HG03558 (cell line): ENCODE results near the gene CYP4F8.
"Not testable (repeated sequence)": the region's sequence is repeated elsewhere in the genome, so short reads cannot be mapped to it uniquely, and the experiment has no call there.

ENCODE experiments used
- ATAC-seq: cut with Tn5 transposase; IDR thresholded peaks from one replicate; pipeline ENCODE4 v1.9.1; 2021; ENCODE audit warnings: moderate number of reproducible peaks; ENCODE audit not compliant: unreplicated experiment; ENCODE audit errors: extremely low read depth

The CYP4F8 gene

DNA sequence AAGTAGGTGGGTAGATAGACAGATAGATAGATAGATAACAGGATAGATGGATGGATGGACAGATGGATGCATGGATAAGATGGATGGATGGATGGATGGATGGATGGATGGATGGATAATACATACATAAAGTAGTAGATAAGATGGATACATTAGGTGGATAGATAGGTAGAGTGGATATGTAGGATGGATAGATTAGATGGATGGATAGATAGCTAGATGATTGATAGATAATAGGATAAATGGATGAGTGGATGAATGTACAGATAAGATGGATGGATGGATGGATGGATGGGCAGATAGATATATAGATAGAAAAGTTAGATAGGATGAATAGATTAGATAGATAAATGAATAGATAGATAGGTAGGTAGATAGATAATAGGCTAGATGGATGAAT is 27.8 kb downstream of the CYP4F8 start:
- no peak for ATAC-seq

DNA sequence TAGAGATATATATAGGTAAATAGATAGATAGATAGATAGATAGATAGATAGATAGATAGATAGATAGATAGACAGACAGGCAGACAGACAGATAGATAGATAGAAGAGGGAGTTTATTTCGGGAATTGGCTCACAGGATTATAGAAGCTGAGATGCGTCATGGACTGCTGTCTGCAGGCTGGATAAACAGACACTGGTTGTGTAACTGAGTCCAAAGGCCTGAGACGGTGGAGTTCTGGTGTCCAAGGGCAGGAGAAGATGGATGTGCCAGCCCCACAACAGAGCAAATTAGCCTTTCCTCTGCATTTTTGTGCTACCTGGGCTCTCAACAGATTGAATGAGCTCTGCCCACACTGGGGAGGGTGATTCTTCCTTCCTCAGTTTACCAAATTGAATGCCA is 28.4 kb downstream of the CYP4F8 start:
- ATAC-seq = no peak

DNA sequence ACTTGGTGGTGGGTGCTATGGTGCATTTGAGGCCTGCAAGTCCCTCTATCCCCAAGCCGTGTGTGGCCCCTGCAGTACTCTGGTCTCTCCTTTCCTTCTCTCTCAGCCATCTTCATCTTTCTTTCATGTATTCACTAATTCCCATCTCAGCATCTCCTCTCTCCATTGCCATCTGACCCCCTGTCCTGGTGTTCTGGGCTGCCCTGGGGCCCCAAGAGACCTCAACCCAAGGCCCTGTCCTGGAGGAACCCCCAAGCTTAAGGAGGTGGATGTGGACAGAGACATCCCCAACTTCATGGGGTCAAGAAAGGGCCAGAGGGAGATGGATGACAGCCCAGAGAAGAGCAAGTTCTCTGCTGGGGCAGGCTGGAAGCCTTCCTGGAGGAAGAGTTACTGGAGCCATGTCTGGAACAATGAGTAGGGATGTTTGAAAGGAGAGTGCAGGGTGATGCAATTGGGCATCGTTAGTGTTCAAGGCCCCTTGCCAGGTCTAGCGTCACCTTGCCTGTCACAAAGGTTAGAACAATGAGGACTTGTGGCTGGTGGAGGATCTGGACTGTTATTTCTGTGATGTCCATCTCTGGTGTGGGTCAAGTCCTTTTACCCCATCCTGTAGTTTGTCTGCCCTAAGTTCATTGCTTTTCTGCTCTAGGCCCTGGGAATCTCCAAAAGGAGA is 29.2 kb downstream of the CYP4F8 start:
- ATAC-seq = no peak

DNA sequence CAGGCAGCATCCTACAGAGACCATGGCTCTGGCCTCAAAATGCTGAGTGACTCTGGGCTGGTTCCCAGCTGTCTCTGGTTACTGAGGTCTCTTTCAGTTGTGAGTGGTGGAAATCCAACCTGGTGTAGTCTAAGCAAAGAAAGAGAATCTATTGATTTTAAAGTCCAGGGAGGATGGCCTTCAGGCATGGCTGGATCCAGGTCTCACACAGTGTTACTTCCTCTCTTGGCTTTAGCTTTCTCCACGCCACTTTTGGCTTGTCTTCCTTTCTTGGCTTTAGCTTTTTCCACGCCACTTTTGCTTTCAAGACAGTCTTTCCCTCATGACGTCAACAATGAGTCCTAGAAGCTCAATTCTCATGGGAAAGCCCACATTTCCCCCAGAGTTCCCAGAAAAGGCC is 29.8 kb downstream of the CYP4F8 start:
- no peak for ATAC-seq

DNA sequence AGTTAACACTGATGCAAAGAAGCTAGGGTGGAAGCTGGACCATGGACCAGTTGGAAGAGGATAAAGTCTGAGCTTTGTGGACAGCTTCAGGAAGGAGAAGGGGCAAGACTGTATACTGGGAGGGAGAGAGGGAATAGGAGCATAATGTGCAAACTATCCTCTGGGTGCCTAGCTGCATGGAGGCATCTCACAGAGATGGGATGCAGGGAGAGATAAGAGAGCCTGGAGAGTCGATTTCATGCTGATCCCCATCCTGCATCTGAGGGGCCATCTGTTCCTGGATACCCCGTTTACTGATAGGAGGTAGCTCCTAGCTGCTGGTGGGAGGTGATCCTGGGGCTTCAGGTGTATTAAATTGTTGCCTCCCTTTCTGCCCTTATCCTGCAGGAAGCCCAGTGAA is 34.5 kb downstream of the CYP4F8 start:
- ATAC-seq = no peak

DNA sequence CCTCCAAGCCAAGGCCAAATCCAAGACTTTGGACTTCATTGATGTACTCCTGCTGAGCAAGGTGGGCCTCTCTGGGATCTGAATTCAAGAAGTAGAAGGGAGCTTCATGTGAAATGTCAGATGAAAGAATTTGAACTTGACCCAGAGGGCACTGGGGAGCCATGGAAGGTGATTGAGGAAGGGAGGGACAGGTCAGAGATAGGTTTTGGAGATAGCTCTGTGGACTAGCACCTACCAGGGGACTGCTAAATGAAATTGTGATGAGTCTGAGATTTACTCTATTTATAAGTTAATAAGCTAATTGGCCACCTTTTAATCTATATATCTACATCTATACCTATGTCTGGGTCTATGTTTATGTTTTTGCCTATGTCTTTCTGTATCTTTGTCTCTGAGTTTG is 35.1 kb downstream of the CYP4F8 start:
- not testable (repeated sequence) for ATAC-seq

DNA sequence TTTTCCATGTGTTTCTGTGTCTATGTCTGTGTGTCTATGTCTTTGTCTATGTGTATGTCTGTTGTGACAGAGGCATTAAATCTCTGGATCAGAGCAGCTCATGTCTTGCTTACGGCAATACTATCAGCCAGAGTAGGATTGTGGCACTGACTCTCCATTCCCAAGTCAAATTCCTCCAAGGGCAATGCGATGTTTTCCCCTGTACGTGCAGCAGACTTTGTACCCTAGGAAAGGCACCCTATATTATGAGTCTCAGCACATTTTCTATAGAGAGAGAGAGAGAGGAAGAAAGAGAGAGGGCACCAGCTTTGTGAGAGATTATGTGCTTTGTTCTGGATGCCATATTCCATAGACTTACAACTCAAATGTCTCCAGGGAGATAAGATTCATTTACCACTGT is 36.8 kb downstream of the CYP4F8 start:
- no peak for ATAC-seq

DNA sequence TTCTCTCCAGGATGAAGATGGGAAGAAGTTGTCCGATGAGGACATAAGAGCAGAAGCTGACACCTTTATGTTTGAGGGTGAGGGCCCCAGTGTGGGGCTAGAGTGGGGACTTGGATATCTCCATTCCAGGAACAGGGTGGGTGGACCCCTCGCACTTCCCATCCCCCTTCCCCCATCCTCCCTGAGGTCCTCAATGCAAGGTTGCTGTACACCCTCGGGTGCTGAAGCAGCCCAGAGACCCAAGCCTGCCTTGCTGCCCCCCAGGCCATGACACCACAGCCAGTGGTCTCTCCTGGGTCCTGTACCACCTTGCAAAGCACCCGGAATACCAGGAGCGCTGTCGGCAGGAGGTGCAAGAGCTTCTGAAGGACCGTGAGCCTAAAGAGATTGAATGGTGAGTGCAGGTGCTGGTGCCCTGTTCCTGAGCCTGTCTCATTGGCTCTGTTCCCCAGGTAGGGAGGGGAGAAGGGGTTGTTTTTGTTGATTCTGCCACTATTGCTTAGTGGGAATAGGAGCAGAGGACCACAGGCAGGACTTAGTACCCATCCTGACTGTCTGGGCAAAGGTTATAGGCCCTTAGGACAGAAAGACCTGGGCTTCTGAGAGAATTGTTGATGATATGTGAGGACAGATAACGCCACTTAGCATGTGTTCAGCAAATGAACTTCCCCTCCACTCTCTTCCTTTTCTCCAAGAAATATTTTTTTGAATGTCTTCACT is 37.7 kb downstream of the CYP4F8 start:
- no peak for ATAC-seq

DNA sequence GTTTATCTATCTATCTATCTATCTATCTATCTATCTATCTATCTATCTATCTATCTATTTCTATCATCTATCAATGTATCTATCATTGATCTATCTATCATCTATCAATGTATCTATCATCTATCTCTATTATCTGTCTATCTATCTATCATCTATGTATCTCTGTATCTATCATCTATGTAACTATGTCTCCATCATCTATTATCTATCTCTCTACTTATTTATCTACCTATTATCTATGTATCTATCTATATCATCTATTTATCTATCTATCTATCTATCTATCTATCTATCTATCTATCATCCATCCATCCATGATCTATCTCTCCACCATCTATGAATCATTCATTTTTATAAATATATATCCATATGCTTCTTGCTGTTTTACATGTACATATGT is 41.4 kb downstream of the CYP4F8 start:
- ATAC-seq = no peak

DNA sequence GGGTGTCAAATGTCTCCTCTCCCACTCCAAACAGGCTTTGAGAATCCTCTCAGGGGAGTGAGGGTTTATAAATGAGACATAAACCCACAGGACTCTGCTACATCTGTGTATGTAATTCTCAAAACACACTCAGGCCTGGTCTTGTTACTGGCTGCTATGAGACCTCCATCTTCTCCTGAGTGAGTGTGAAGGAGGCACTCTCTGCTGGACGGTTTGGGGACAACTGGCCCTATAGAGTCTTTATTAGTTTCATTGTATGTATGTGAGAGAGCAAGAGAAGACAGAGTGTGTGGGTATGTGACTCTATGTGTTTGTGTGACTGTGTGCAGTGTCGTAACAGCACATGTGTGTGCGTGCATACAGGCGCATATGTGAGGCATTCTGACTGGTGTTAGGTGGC is 48.2 kb downstream of the CYP4F8 start:
- no peak for ATAC-seq

DNA sequence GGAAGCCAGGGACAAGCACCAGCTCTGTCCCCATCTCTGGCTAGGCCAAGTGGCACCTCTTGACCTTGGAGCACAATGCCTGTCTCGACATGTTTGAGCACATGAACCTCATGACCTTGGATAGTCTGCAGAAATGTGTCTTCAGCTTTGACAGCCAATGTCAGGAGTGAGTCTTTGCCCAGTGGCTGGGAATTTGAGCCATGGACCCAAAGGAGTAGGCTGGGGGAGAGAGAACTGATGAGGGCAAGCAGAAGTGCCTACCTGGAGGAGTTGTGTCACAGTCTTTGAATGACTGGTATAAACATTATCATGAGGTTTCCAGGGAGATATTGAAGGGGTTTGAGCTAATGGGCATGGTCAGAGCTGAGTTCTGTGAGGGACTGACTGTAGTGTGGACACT is 51.2 kb downstream of the CYP4F8 start:
- ATAC-seq = no peak

DNA sequence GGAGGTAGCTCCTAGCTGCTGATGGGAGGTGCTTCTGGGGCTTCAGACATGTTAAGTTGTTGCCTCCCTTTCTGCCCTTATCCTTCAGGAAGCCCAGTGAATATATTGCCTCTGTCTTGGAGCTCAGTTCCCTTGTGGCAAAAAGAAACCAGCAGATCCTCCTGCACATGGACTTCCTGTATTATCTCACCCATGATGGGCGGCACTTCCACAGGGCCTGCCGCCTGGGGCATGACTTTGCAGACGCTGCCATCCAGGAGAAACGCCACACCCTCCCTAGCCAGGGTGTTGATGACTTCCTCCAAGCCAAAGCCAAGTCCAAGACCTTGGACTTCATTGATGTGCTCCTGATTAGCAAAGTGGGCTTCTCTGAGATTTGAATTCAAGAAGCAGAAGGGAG is 51.9 kb downstream of the CYP4F8 start:
- no peak for ATAC-seq

DNA sequence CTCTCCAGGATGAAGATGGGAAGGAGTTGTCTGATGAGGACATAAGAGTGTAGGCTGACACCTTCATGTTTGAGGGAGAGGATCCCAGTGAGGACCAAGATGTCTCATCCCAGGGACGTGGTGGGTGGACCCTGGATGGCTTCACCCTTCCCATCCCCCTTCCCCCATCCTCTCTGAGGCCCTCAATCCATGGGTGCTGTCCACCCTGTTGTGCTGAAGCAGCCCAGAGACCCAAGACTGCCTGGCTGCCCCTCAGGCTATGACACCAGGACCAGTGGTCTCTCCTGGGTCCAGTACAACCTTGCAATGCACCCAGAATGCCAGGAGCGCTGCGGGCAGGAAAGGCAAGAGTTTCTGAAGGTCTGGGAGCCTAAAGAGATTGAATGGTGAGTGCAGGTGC is 54.4 kb downstream of the CYP4F8 start:
- no peak for ATAC-seq

DNA sequence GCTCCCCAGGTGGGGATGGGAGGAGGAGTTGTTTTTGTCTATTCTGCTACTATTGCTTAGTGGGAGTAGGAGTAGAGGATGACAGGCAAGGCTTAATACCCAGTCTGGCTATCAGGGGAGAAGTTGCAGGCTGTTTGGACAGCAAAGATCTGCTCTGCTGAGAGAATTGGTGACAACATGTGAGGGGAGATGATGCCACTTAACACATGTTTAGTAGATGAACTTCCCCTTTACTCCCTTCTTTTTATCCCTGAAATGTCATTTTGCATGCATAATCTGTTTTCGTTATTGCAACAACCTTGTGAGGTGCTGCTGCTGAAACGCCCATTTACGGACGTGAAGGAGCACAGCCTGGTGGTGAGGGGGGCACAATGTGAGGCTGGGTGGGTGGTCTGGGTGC is 54.9 kb downstream of the CYP4F8 start:
- ATAC-seq = no peak

DNA sequence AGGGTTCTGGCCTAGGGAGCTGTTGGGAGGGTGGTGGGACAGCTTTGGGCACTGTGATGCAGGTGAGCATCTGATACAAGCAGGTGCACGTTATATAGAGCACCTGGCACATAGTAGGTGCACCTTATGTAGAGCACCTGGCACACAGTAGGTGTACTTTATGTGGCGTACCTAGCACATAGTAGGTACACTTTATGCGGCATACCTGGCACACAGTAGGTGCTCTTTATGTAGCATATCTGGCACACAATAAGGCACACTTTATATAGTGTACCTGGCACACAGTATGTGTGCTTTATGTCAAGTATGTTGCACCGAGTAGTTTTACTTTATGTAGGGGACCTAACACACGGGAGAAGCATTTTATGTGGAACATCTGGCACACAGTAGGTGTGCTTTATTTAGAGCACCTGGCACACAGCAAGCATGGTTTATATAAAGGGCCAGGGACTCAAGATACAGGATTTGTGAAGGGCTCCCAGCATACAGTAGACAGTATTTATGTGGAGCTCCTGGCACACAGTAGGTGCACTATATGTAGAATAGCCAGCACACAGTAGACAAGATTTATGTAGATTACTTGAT is 56.3 kb downstream of the CYP4F8 start:
- no peak for ATAC-seq

DNA sequence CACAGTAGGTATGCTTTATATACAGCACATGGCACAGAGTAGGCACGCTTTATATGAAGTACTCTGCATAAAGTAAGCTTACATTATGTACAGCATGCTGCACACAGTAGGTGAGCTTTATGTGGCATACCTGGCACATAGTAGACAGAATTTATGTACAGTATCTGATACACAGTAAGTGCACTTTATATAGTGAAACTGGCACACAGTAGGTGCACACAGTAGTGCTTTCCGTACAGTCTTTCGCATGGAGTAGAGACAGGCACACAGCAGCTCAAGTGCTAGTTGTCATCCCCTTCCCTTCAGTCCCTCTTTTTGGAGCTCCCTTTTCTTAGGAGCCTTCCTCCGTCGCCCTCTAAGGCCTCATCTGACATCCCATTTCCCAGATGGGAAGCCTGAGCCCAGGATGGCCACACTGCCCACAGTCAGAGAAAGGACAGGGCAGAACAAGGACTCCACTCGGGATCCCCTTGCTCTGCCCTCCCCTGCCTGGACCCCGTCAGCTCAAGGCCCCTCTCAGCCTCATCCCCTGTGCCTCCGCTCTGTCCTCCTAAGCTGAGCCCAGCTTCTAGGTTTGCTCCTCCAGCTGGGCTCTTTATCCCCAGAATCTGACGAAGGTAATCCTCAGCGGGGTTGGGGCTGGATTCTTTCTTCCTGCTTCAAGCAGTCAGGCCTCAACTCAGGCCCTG is 57.0 kb downstream of the CYP4F8 start:
- ATAC-seq = no peak

DNA sequence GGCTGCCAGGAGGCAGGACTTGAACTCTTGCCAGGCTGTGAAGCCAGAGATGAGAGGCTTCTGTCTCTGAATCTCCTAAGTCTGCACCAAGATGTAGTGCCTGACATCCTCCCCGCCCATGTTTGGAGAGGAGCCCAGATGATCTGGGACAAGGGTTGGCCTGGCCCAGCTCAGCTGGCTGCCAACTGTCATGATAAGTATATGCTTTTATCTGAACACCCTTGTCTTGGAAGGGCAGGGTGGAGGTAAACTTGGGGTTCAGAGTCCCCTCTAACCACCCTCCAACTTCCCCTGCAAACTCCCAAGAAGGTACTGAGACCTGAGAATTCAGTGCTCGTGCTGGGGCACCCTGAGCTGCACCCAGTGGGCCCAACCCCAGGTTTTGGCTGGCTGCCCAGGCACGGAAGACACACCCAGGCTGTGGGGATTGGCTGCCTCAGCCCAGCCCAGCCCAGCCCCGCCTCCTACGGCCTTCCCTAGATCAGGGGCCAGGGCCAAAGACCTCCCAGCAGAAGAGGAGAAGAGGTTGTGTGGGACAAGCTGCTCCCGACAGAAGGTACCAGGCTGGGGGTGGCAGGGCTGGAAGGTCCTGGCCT is 57.7 kb downstream of the CYP4F8 start, which contains the start of gene CYP4F12:
TSS of gene CYP4F12 (plus strand) at position 508 of the 596 bp plus-strand sequence. CDS start 443 bp downstream, outside the sequence.
- no peak for ATAC-seq

DNA sequence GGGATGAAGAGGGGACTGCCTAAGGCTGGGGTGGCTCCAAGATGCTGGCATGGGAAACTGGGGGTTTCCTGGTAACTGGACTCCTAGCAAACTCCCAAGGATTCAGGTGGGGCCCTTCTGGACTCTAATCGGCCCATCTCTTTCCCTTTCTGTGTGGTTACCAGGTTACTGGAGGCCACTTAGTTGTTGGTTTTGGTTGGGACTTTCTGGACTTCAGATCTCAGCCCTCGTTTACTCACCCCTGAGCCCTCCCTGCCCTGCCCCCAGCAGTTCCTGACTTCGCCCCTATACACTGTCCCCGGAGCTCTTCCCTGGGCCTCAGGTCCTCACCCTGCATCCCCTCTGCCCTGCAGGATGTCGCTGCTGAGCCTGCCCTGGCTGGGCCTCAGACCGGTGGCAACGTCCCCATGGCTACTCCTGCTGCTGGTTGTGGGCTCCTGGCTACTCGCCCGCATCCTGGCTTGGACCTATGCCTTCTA is 58.2 kb downstream of the CYP4F8 start:
- ATAC-seq = no peak

DNA sequence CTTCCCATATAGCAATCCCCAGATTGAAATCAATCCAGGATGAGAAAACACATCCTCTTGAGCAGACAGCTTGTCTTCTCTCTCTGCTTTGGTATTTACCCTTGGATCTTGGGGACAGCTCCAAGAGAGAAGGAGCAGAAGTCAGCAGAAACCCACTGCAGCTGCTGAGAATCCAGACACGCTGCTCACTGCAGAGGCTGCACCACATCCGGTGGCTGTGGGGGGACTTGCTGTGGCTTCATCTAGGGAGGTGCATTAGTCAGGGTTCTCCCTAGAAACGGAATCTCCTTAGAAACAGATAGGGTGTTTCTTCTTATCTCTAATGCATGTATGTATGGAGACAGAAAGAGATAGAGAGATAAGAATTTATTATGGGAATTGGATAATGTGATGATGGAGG is 60.5 kb downstream of the CYP4F8 start:
- no peak for ATAC-seq

DNA sequence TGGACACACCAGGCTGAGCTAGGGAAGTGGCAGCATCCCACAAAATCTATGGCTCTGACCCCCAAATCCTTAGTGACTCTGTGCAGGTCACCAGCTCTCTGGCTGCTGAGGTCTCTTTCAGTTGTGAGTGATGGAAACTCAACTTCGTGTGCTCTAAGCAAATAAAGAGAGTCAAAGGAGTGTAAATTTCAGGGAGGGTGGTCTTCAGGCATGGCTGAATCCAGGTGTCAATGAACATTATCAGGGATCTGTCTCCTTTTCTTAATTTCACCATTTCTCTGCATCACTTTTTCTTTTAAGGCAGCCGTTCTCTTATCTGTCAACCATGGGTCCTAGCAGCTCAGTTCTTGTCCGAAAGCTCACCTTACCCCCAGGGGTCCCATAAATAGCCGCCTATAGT is 64.1 kb downstream of the CYP4F8 start:
- ATAC-seq = no peak

DNA sequence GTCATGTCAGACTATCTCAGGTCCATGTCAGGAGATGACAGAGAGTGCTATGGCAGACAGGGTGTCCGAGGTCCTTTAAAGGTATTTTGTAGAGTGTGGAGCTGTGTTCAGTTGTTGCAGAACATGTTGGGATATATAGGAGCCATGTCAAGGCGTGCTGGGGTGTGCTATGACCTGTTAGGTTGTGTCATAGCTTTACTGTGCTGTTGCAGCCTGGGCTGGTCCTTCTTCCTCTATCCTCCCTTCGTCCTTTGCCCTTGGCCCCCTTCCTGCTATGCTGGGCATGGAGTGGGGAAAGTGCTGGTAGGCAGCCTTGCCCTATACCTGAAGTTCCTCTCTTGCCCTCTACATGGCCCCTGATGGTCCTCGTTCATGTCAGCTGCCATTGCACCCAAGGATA is 64.8 kb downstream of the CYP4F8 start:
- not testable (repeated sequence) for ATAC-seq
